ENCODE results near the gene TMEM163.

DNA sequence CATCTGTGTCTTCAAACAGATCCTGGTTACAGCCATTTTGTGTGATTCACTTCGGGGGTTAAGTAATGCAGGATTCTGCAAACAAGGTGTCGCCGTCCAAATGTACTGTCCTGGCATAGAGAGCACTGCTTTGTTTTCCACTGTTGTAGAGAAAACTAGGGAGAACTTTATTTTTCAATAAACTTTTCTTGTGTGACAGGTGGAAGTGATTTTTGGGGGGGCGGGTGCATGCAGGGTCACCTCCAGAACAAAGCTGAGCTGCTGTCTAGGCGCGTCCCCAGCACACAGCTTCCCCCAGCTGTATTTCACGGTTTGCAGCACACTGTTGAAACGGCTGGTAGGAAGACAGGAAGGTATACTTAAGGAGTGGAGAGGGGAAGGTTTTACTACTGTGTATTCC lies 264.4 kb downstream of the TMEM163 start:
- TF ChIP-seq, protein P1, sequence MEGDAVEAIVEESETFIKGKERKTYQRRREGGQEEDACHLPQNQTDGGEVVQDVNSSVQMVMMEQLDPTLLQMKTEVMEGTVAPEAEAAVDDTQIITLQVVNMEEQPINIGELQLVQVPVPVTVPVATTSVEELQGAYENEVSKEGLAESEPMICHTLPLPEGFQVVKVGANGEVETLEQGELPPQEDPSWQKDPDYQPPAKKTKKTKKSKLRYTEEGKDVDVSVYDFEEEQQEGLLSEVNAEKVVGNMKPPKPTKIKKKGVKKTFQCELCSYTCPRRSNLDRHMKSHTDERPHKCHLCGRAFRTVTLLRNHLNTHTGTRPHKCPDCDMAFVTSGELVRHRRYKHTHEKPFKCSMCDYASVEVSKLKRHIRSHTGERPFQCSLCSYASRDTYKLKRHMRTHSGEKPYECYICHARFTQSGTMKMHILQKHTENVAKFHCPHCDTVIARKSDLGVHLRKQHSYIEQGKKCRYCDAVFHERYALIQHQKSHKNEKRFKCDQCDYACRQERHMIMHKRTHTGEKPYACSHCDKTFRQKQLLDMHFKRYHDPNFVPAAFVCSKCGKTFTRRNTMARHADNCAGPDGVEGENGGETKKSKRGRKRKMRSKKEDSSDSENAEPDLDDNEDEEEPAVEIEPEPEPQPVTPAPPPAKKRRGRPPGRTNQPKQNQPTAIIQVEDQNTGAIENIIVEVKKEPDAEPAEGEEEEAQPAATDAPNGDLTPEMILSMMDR (IDR thresholded peaks at IDR 0.05; ENCODE audit: low read length): no peak
- no peak for TF ChIP-seq EZH2 (IDR thresholded peaks at IDR 0.05; ENCODE audit: borderline replicate concordance, low read length)

Data from OCI-LY1 (cell line).